IMR-90 (cell line): ENCODE measurements around the gene RHOG. TPM values are rescaled to one million over a fixed set of nuclear protein-coding genes. Genes with fewer than 3 reads are reported as not detected.

Experiments used
- ATAC-seq: fragments of 200-7000 bp; cut with Tn5 transposase; 2 replicates; pipeline ENCODE4 v1.9.1; 2020; ENCODE audit warnings: low read depth, mild to moderate bottlenecking, moderate library complexity
- BruUV-seq: library from RNA; stranded (reverse); fragments of 400-500 nt; replicated peaks from 2 replicates; lab custom pipeline; 2021; lab: Mats Ljungman, UMichigan
- CTCF ChIA-PET: fragments of 300-600 bp; formaldehyde crosslinking; extraction: SDS; loops from one replicate; lab custom pipeline; 2021; ENCODE audit warnings: antibody characterized with exemption; lab: Yijun Ruan, JAX
- POLR2A ChIA-PET: fragments of 300-600 bp; sonication (Branson Sonifier 250); formaldehyde crosslinking; loops from one replicate; lab custom pipeline; 2022; ENCODE audit warnings: antibody characterized with exemption; ENCODE audit not compliant: unreplicated experiment; lab: Charles Lee
- DNase-seq: peaks from one replicate; pipeline ENCODE4 v3.0.0; 2013
- H2AFZ ChIP-seq: replicated peaks from 2 replicates; pipeline ENCODE3; 2013; ENCODE audit warnings: low read length, mild to moderate bottlenecking; ENCODE audit not compliant: poor library complexity
- H2AK5ac ChIP-seq: 2 replicates; pipeline ENCODE4 v1.6.1; 2013; ENCODE audit warnings: low read depth, low read length, inconsistent platforms
- H2AK9ac ChIP-seq: replicated peaks from 2 replicates; pipeline ENCODE3; 2013; ENCODE audit warnings: mild to moderate bottlenecking, low read depth, low read length, moderate library complexity; ENCODE audit not compliant: poor library complexity
- H2BK120ac ChIP-seq: 2 replicates; pipeline ENCODE4 v1.6.1; 2013; ENCODE audit warnings: low read depth, low read length, inconsistent platforms
- H2BK15ac ChIP-seq: 3 replicates; pipeline ENCODE4 v1.6.1; 2013; ENCODE audit warnings: low read depth, low read length, inconsistent platforms
- H2BK20ac ChIP-seq: 2 replicates; pipeline ENCODE4 v1.6.1; 2013; ENCODE audit warnings: low read depth, mild to moderate bottlenecking, inconsistent platforms, low read length, moderate library complexity
- H2BK5ac ChIP-seq: 2 replicates; pipeline ENCODE4 v1.6.1; 2013; ENCODE audit warnings: mild to moderate bottlenecking, low read depth, low read length, inconsistent platforms; ENCODE audit not compliant: poor library complexity, severe bottlenecking
- H3K14ac ChIP-seq: replicated peaks from 2 replicates; pipeline ENCODE4 v1.6.1; 2013; ENCODE audit warnings: low read depth, low read length, inconsistent platforms
- H3K18ac ChIP-seq: 2 replicates; pipeline ENCODE4 v1.6.1; 2013; ENCODE audit warnings: low read depth, low read length, control low read depth
- H3K23ac ChIP-seq: 2 replicates; pipeline ENCODE4 v1.6.1; 2013; ENCODE audit warnings: low read depth, low read length, inconsistent platforms
- H3K27ac ChIP-seq: 2 replicates; pipeline ENCODE4 v1.5.1; 2013; ENCODE audit warnings: mild to moderate bottlenecking, control low read depth, low read length; ENCODE audit not compliant: insufficient read depth
- H3K27me3 ChIP-seq: 2 replicates; pipeline ENCODE4 v1.6.1; 2013; ENCODE audit warnings: low read length; ENCODE audit not compliant: control insufficient read depth, insufficient read depth
- H3K36me3 ChIP-seq: 2 replicates; pipeline ENCODE4 v1.6.1; 2013; ENCODE audit warnings: low read length, mixed read lengths; ENCODE audit not compliant: control insufficient read depth, insufficient read depth
- H3K4ac ChIP-seq: 2 replicates; pipeline ENCODE4 v1.6.1; 2013; ENCODE audit warnings: low read depth, low read length, inconsistent platforms
- H3K4me1 ChIP-seq: 2 replicates; pipeline ENCODE4 v1.6.1; 2013; ENCODE audit warnings: low read length, mixed read lengths; ENCODE audit not compliant: control insufficient read depth, insufficient read depth
- H3K4me2 ChIP-seq: 2 replicates; pipeline ENCODE4 v1.6.1; 2013; ENCODE audit warnings: low read depth, mild to moderate bottlenecking, control low read depth, low read length, moderate library complexity
- H3K4me3 ChIP-seq: 2 replicates; pipeline ENCODE4 v1.5.1; 2013; ENCODE audit warnings: low read depth, mild to moderate bottlenecking, control low read depth, low read length, moderate library complexity; ENCODE audit not compliant: insufficient read depth
- H3K56ac ChIP-seq: 2 replicates; pipeline ENCODE4 v1.6.1; 2013; ENCODE audit warnings: low read length, inconsistent platforms; ENCODE audit not compliant: insufficient read depth; ENCODE audit errors: extremely low read depth
- H3K79me1 ChIP-seq, 2 experiments: 2 replicates each; pipeline ENCODE4 v1.6.1; 2013; ENCODE audit warnings: low read length in 2 of 2, inconsistent platforms in 1 of 2, low read depth in 1 of 2
- H3K9ac ChIP-seq: 2 replicates; pipeline ENCODE4 v1.6.1; 2013; ENCODE audit warnings: low read depth, low read length, control low read depth
- H3K9me1 ChIP-seq: 2 replicates; pipeline ENCODE4 v1.6.1; 2013; ENCODE audit warnings: low read length, inconsistent platforms; ENCODE audit not compliant: insufficient read depth
- H3K9me3 ChIP-seq: 2 replicates; pipeline ENCODE4 v1.6.1; 2013; ENCODE audit warnings: low read length; ENCODE audit not compliant: control insufficient read depth, insufficient read depth
- H4K20me1 ChIP-seq: 2 replicates; pipeline ENCODE4 v1.6.1; 2013; ENCODE audit warnings: low read length, inconsistent platforms; ENCODE audit not compliant: insufficient read depth
- H4K5ac ChIP-seq: 2 replicates; pipeline ENCODE4 v1.6.1; 2013; ENCODE audit warnings: mild to moderate bottlenecking, low read depth, low read length, control low read depth
- H4K8ac ChIP-seq, 2 experiments: 2 replicates each; pipeline ENCODE4 v1.6.1; 2013; ENCODE audit warnings: low read depth in 2 of 2, low read length in 2 of 2, control low read depth in 1 of 2, inconsistent platforms in 1 of 2
- H4K91ac ChIP-seq: 2 replicates; pipeline ENCODE4 v1.6.1; 2013; ENCODE audit warnings: low read depth, low read length, inconsistent platforms; ENCODE audit not compliant: insufficient read depth
- BHLHE40 ChIP-seq: fragments of 150-350 bp; IDR thresholded peaks from 2 replicates; pipeline ENCODE4 v1.6.1; 2016; ENCODE audit warnings: mild to moderate bottlenecking, low read depth, low read length
- CEBPB ChIP-seq: IDR thresholded peaks from 2 replicates; pipeline ENCODE4 v1.6.1; 2012; ENCODE audit warnings: low read depth, low read length, improper control_type of control experiment
- CHD1 ChIP-seq: IDR thresholded peaks from 2 replicates; pipeline ENCODE4 v1.6.1; 2012; ENCODE audit warnings: low read depth, low read length, improper control_type of control experiment
- MAFK ChIP-seq: IDR thresholded peaks from 2 replicates; pipeline ENCODE4 v1.6.1; 2012; ENCODE audit warnings: low read depth, low read length, improper control_type of control experiment
- MAZ ChIP-seq: IDR thresholded peaks from 2 replicates; pipeline ENCODE4 v1.6.1; 2012; ENCODE audit warnings: low read depth, mild to moderate bottlenecking, low read length, improper control_type of control experiment, moderate library complexity, borderline replicate concordance
- MXI1 ChIP-seq: IDR thresholded peaks from 2 replicates; pipeline ENCODE4 v1.6.1; 2012; ENCODE audit warnings: low read depth, mild to moderate bottlenecking, low read length, moderate library complexity, borderline replicate concordance
- RFX5 ChIP-seq: IDR thresholded peaks from 2 replicates; pipeline ENCODE4 v1.8.0; 2012; ENCODE audit warnings: low read depth, mild to moderate bottlenecking, low read length, moderate library complexity
- SMC3 ChIP-seq: fragments of 150-350 bp; IDR thresholded peaks from 2 replicates; pipeline ENCODE4 v1.6.1; 2016; ENCODE audit warnings: low read depth, mild to moderate bottlenecking, antibody characterized with exemption, low read length, moderate library complexity
- USF2 ChIP-seq: fragments of 150-350 bp; IDR thresholded peaks from 2 replicates; pipeline ENCODE4 v1.6.1; 2017; ENCODE audit warnings: mild to moderate bottlenecking, antibody characterized with exemption, low read length, low read depth
- WGBS, 2 experiments: methylation state at CpG; one replicate each; pipeline versions ENCODE4 v1.1.5 to v1.1.7; 2013; ENCODE audit warnings: missing lambda C conversion rate in 2 of 2; ENCODE audit not compliant: insufficient read length in 1 of 2; ENCODE audit errors: extremely low coverage in 2 of 2; 5-methylcytosine and 5-hydroxymethylcytosine counted together
- dilution Hi-C: fragments of 300-500 bp; cut with HindIII; formaldehyde crosslinking; loops from one replicate; pipeline ENCODE4 v1.14.3; 2018; ENCODE audit warnings: low sequenced_read_pairs; ENCODE audit not compliant: unreplicated experiment
- in situ Hi-C: fragments of 300-500 bp; cut with MboI; formaldehyde crosslinking; loops from 3 replicates; pipeline ENCODE4 v1.14.3; 2019; ENCODE audit warnings: low sequenced_read_pairs, inconsistent platforms, mixed read lengths
- intact Hi-C: fragments of 100-400 bp; cut with micrococcal nuclease; formaldehyde crosslinking; loops from 2 replicates; pipeline ENCODE4 v1.10.0; 2022
- polyA plus RNA-seq, 3 experiments: library from polyadenylated mRNA; depleted of rRNA; stranded (reverse); fragments of >200 nt; gene quantifications; 2 replicates each; pipeline ENCODE4 v1.2.3, GENCODE V29; 2012; ENCODE audit warnings: low replicate concordance in 1 of 3
- total RNA-seq: library from RNA; depleted of rRNA; stranded (reverse); fragments of >200 nt; gene quantifications from 2 replicates; pipeline ENCODE4 v1.2.3, GENCODE V29; 2012

The RHOG gene
- total and polyA plus RNA-seq, 2 of the 4 experiments (the other 2 are of a cell fraction), result 16.3 to 114 TPM

GRCh38 chr11:3845246-3845645, 4.5 kb upstream of the RHOG start:
- Histone ChIP-seq H3K36me3 (no peaks in the 10 kb centered on the region), H3K79me1 (peaks cover 1 to 4% of the 10 kb centered on the region in 2 experiments; a peak in 3 of 4 replicates), H3K4ac (no peak overlapping the region), H3K23ac (no peak overlapping the region), H3K56ac (no peak overlapping the region), H3K9me1 (no peaks in the 10 kb centered on the region), H2BK5ac (no peak overlapping the region), H4K20me1 (0 out of 2 replicates have a peak, but pooled peaks cover 2% of the 10 kb centered on the region), H3K4me1 (no peaks in the 10 kb centered on the region), H2BK15ac (no peak overlapping the region), H2BK120ac (no peak overlapping the region), H3K9ac (no peak overlapping the region), H3K9me3 (no peaks in the 10 kb centered on the region), H4K5ac (no peak overlapping the region), H2AFZ (no peak overlapping the region), H3K4me3 (no peak overlapping the region), H3K18ac (no peak overlapping the region), H2AK5ac (no peak overlapping the region), H2AK9ac (no peak overlapping the region), H3K27me3 (no peaks in the 10 kb centered on the region; the same call in 1 of the 2 replicates), H3K14ac (no peak overlapping the region), H4K91ac (no peak overlapping the region), H3K4me2 (no peak overlapping the region), H4K8ac (no peak overlapping the region), H3K27ac (no peak overlapping the region), H2BK20ac (no peak overlapping the region)
- CTCF ChIA-PET, result interaction anchor here (0.7 kb wide), 1 partner anchor 228 kb away, joined by 3 read pairs; no protein-coding TSS in a partner anchor
- intact Hi-C loops, result no loop called here
- BruUV-seq, result no TSS peak
- in situ Hi-C loops, result loop anchor here (5.0 kb wide), 1 partner anchor 227 kb away; no protein-coding TSS in a partner anchor
- dilution Hi-C loops, result no loop called here
- POLR2A ChIA-PET, result no interaction called here
- no CpG with 5 or more reads among the region's 1 CpG for WGBS, 2 experiments
- TF ChIP-seq USF2 (no peak), RFX5 (no peak), CHD1 (no peak), MAZ (no peak), MAFK (no peak), MXI1 (no peak), CEBPB (no peak), SMC3 (no peak), BHLHE40 (no peak)
- DNase-seq, result no peak
- no peak for ATAC-seq
